ENCODE measurements around the gene ROR1. TPM values are rescaled to one million over a fixed set of nuclear protein-coding genes. Genes with fewer than 3 reads are reported as not detected.

The ROR1 gene
- total and polyA plus RNA-seq, 4 experiments from 2014 or later: not detected

DNA sequence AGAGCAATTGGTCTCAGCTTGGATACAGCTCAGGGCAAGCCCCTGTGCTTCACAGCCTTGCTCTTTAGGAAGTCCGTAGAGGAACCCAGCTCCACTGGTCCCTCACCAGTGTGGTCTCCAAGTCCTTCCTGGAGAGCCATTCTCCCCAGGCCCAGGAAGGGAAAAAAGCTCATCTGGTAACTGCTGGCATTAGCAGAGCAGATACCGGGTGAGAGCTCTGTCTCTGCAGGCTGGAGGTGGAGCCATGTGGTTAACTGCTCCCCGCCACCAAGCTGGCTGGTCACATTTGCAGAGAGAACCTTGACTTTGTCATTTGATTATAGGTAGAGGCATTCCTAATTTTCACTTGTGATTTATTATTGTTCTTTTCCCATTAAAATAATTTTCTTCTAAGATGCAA lies 169.6 kb downstream of the ROR1 start:
- POLR2A ChIA-PET (ENCODE audit: partially characterized antibody): no interaction called here
- H3K27ac ChIP-seq (ENCODE audit: low read depth, low read length): no peak overlapping the region

DNA sequence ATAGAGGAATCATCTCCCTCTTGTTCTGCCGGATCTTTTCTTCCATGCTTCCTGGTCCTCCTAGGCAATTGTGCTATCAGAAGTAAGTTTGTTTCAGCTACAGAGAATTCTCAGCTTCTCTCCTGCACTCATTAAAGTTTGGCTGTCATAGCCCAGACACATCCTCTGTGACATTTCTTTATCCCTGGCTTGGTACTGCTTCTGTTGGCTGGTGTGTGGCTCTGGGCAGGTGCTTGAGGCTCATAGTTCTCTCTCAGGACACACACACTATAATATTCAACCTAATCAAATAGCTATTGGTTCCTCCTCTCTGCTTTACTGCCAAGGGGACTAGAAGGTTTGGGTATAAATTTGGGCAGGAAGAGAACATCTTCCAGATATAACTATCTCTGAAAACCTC lies 172.1 kb downstream of the ROR1 start:
- Histone ChIP-seq H3K27ac (ENCODE audit: low read depth, low read length) (no peak overlapping the region), H3K4me3 (ENCODE audit: low read length in 2 of 2) (no peak overlapping the region), H3K27me3 (ENCODE audit: insufficient read depth, low read length) (peaks cover 3% of the 10 kb centered on the region), H3K4me1 (ENCODE audit: insufficient read depth, low read length) (no peaks in the 10 kb centered on the region), H3K9me3 (ENCODE audit: control insufficient read depth in 1 of 2, low read length in 2 of 2) (no peaks in the 10 kb centered on the region), H3K36me3 (ENCODE audit: insufficient read depth, low read length) (no peaks in the 10 kb centered on the region)
- Mint-ChIP-seq H3K36me3 (no peaks in the 10 kb centered on the region), H3K27ac (no peak overlapping the region), H3K4me3 (no peak overlapping the region), H3K4me1 (no peaks in the 10 kb centered on the region), H3K27me3 (peaks cover 0 to 1% of the 10 kb centered on the region in 2 donors), H3K9me3 (no peaks in the 10 kb centered on the region)
- CTCF ChIA-PET (ENCODE audit: partially characterized antibody): no interaction called here
- intact Hi-C loops (cut with micrococcal nuclease): no loop called here
- no peak for DNase-seq
- POLR2A ChIA-PET (ENCODE audit: partially characterized antibody): no interaction called here

More for the DNA sequence above, 169.6 kb downstream of the ROR1 start:
- DNase-seq: no peak
- peaks cover 3% of the 10 kb centered on the region for H3K27me3 ChIP-seq (ENCODE audit: insufficient read depth, low read length)
- H3K27me3 Mint-ChIP-seq: peaks cover 0 to 4% of the 10 kb centered on the region in 2 donors
- no peak overlapping the region for H3K4me3 ChIP-seq (ENCODE audit: low read length in 2 of 2)
- no peak overlapping the region for H3K4me3 Mint-ChIP-seq
- no peaks in the 10 kb centered on the region for H3K4me1 ChIP-seq (ENCODE audit: insufficient read depth, low read length)
- H3K27ac Mint-ChIP-seq: no peak overlapping the region
- no peaks in the 10 kb centered on the region for H3K4me1 Mint-ChIP-seq
- CTCF ChIA-PET (ENCODE audit: partially characterized antibody): no interaction called here
- no peaks in the 10 kb centered on the region for H3K36me3 ChIP-seq (ENCODE audit: insufficient read depth, low read length)
- intact Hi-C loops (cut with micrococcal nuclease): no loop called here
- H3K36me3 Mint-ChIP-seq: no peaks in the 10 kb centered on the region
- H3K9me3 Mint-ChIP-seq: no peaks in the 10 kb centered on the region
- no peaks in the 10 kb centered on the region for H3K9me3 ChIP-seq (ENCODE audit: control insufficient read depth in 1 of 2, low read length in 2 of 2)

DNA sequence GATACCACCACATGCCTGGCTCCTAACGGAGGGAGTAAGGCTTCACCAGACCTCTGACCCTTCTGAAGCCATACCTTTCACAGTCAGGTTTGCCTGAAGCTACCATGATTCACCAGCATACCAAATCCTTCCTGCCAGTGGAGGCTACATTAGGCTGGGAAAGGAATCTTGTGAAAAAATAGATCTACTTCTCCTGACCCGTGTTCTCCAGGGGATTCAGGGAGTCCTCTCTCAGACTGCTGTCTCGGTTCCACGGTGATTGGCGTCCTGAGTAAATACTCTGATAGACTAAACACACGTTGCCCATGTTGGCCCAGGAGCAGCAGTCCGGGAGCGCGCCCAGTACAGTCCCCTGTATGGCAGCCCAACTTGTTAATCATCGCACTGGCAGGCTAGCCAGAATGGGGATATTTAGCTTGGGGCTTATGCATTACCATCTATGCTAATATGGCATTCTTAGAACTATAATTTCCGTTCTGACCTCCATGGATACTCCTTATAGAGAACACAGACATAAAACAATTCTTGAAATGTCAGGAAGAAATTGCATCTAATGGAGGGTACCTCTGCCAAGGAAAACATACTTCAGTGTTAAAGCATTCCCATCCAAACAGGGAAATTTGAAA lies 173.2 kb downstream of the ROR1 start:
- Histone ChIP-seq H3K27me3 (ENCODE audit: insufficient read depth, low read length) (peaks cover 3% of the 10 kb centered on the region), H3K27ac (ENCODE audit: low read depth, low read length) (no peak overlapping the region), H3K4me3 (ENCODE audit: low read length in 2 of 2) (no peak overlapping the region), H3K9me3 (ENCODE audit: control insufficient read depth in 1 of 2, low read length in 2 of 2) (no peaks in the 10 kb centered on the region), H3K4me1 (ENCODE audit: insufficient read depth, low read length) (no peaks in the 10 kb centered on the region), H3K36me3 (ENCODE audit: insufficient read depth, low read length) (no peaks in the 10 kb centered on the region)
- Mint-ChIP-seq H3K27me3 (peaks cover 2 to 7% of the 10 kb centered on the region in 2 donors), H3K36me3 (no peaks in the 10 kb centered on the region), H3K9me3 (no peaks in the 10 kb centered on the region), H3K4me3 (no peak overlapping the region), H3K4me1 (no peaks in the 10 kb centered on the region), H3K27ac (no peak overlapping the region)
- CTCF ChIA-PET (ENCODE audit: partially characterized antibody): no interaction called here
- POLR2A ChIA-PET (ENCODE audit: partially characterized antibody): no interaction called here
- intact Hi-C loops (cut with micrococcal nuclease): no loop called here
- no peak for DNase-seq

DNA sequence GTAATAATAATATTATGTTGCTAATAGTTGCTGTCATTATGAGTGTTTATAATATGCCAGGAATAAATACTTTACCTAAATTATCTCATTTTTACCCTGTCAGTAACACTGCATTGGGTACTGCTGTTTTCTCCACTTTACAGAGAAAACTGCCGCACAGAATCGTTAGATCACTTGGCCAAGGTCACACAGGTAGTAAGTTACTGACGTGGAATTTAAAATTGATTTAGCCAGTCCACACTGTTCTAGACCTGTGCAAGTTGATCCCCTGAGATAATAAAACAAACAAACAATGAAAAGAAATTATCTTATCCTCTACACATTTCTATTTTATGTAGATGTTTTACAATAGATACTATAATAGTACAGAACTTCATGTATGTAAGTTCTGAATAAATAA lies 174.1 kb downstream of the ROR1 start:
- Histone ChIP-seq H3K36me3 (ENCODE audit: insufficient read depth, low read length) (no peaks in the 10 kb centered on the region), H3K27me3 (ENCODE audit: insufficient read depth, low read length) (peaks cover 3% of the 10 kb centered on the region), H3K27ac (ENCODE audit: low read depth, low read length) (no peak overlapping the region), H3K9me3 (ENCODE audit: control insufficient read depth in 1 of 2, low read length in 2 of 2) (no peaks in the 10 kb centered on the region), H3K4me3 (ENCODE audit: low read length in 2 of 2) (no peak overlapping the region), H3K4me1 (ENCODE audit: insufficient read depth, low read length) (no peaks in the 10 kb centered on the region)
- CTCF ChIA-PET (ENCODE audit: partially characterized antibody): no interaction called here
- H3K4me1 Mint-ChIP-seq: no peaks in the 10 kb centered on the region
- intact Hi-C loops (cut with micrococcal nuclease): no loop called here
- no peak overlapping the region for H3K27ac Mint-ChIP-seq
- no peaks in the 10 kb centered on the region for H3K36me3 Mint-ChIP-seq
- DNase-seq: no peak
- peaks cover 4 to 10% of the 10 kb centered on the region in 2 donors for H3K27me3 Mint-ChIP-seq
- POLR2A ChIA-PET (ENCODE audit: partially characterized antibody): no interaction called here
- H3K4me3 Mint-ChIP-seq: no peak overlapping the region
- peaks cover 0 to 3% (median 0%) of the 10 kb centered on the region in 8 donors for H3K9me3 Mint-ChIP-seq

DNA sequence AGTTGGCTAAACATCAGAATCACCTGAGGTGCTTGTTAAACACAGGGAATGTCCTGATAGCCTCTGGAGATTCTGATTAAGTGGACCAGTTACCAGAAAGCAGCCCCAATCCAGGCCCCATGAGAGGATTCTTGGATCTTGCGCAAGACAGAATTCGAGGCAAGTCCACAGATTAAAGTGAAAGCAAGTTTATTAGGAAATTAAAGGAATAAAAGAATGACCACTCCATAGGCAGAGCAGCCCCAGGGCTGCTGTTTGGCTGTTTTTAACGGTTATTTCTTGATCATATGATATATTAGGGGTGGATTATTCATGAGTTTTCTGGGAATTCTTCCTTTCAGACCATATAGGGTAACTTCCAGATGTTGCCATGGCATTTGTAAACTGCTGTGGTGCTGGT lies 176.2 kb downstream of the ROR1 start:
- peaks cover 4 to 10% of the 10 kb centered on the region in 2 donors for H3K27me3 Mint-ChIP-seq
- intact Hi-C loops (cut with micrococcal nuclease): no loop called here
- CTCF ChIA-PET (ENCODE audit: partially characterized antibody): no interaction called here

DNA sequence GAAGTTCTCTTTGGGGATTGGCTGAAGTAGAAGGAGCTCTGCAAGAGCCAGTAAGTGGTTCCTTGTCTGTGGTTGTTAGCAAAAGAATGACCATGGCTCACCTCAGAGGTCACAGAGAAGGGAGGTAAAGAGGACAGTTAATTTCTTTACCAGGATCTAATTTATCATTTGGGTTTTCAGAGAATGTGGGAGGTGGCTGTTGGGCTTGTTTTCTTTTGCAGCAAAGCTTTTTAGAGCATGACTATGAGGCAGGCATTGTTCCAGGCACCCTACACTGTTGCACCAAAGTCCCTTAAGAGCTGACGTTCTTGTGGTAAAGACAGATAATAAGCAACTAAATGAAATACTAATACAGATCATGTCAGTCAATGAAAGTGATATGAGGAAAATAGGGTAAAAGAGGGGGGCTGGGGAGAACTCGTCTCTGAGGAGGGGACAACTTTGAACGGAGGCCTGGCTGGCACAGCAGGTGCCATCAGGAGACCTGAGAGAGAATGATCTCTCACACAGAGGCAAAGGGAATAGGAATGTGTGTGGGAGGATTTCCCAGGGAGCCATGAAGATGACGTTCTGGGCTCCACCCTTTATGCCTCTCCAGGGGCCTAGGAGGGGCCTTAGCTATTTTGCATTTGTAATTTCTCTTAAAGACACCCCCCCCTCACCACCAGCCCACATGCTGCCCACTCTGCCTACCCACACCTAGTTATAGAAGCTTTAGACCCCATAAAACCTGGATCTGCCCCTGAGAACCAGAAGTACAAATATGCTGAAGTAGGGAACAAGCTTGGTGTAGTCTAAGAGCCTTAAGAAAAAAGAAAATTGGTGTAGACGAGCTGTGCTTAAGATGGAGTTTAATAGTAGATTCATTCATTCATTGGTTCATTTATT lies 177.5 kb downstream of the ROR1 start:
- no peaks in the 10 kb centered on the region for H3K27me3 ChIP-seq (ENCODE audit: insufficient read depth, low read length)
- H3K4me3 ChIP-seq (ENCODE audit: low read length in 2 of 2): no peak overlapping the region
- no peak for DNase-seq
- Mint-ChIP-seq H3K27me3 (peaks cover 4 to 13% of the 10 kb centered on the region in 2 donors), H3K4me1 (no peaks in the 10 kb centered on the region), H3K27ac (no peak overlapping the region), H3K36me3 (no peaks in the 10 kb centered on the region), H3K9me3 (peaks cover 0 to 14% (median 8%) of the 10 kb centered on the region in 8 donors), H3K4me3 (no peak overlapping the region)
- ChIA-PET CTCF (ENCODE audit: partially characterized antibody) (interaction anchor here (1.2 kb wide), 1 partner anchor 11 kb away, joined by 3 read pairs; no protein-coding TSS in a partner anchor), POLR2A (ENCODE audit: partially characterized antibody) (no interaction called here)
- H3K36me3 ChIP-seq (ENCODE audit: insufficient read depth, low read length): no peaks in the 10 kb centered on the region
- intact Hi-C loops (cut with micrococcal nuclease): no loop called here
- H3K9me3 ChIP-seq (ENCODE audit: control insufficient read depth in 1 of 2, low read length in 2 of 2): no peaks in the 10 kb centered on the region
- no peaks in the 10 kb centered on the region for H3K4me1 ChIP-seq (ENCODE audit: insufficient read depth, low read length)
- H3K27ac ChIP-seq (ENCODE audit: low read depth, low read length): no peak overlapping the region

More for the DNA sequence above, 176.2 kb downstream of the ROR1 start:
- H3K36me3 ChIP-seq (ENCODE audit: insufficient read depth, low read length): no peaks in the 10 kb centered on the region
- Mint-ChIP-seq H3K36me3 (no peaks in the 10 kb centered on the region), H3K9me3 (peaks cover 0 to 12% (median 6%) of the 10 kb centered on the region in 8 donors), H3K4me1 (no peaks in the 10 kb centered on the region), H3K27ac (no peak overlapping the region), H3K4me3 (no peak overlapping the region)
- H3K9me3 ChIP-seq (ENCODE audit: control insufficient read depth in 1 of 2, low read length in 2 of 2): no peaks in the 10 kb centered on the region
- H3K27ac ChIP-seq (ENCODE audit: low read depth, low read length): no peak overlapping the region
- H3K4me3 ChIP-seq (ENCODE audit: low read length in 2 of 2): no peak overlapping the region
- no peak for DNase-seq
- H3K4me1 ChIP-seq (ENCODE audit: insufficient read depth, low read length): no peaks in the 10 kb centered on the region
- POLR2A ChIA-PET (ENCODE audit: partially characterized antibody): no interaction called here
- H3K27me3 ChIP-seq (ENCODE audit: insufficient read depth, low read length): no peaks in the 10 kb centered on the region

DNA sequence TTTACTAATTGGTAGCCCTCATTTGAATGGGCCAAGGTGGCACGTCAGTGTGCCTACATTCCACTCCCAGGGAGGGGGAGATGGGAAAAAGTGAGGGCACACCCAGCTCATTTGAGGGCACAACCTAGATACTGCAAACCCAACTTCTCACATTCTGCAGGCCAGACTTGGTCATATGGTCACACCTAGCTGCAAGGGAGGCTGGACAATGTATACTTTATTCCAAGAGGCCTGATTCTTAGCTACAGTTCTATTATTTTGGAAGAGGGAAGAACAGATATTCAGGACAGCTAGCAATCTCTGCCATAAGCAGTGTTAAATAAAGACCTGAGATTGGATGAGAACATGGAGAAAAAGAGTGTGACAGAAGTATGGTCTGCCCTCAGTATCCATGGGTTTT lies 180.4 kb downstream of the ROR1 start:
- Histone ChIP-seq H3K27me3 (ENCODE audit: insufficient read depth, low read length) (no peaks in the 10 kb centered on the region), H3K4me1 (ENCODE audit: insufficient read depth, low read length) (no peaks in the 10 kb centered on the region), H3K9me3 (ENCODE audit: control insufficient read depth in 1 of 2, low read length in 2 of 2) (no peaks in the 10 kb centered on the region), H3K27ac (ENCODE audit: low read depth, low read length) (no peak overlapping the region), H3K4me3 (ENCODE audit: low read length in 2 of 2) (no peak overlapping the region), H3K36me3 (ENCODE audit: insufficient read depth, low read length) (no peaks in the 10 kb centered on the region)
- intact Hi-C loops (cut with micrococcal nuclease): no loop called here
- H3K4me3 Mint-ChIP-seq: no peak overlapping the region
- H3K9me3 Mint-ChIP-seq: peaks cover 0 to 23% (median 11%) of the 10 kb centered on the region in 8 donors
- no peak overlapping the region for H3K27ac Mint-ChIP-seq
- peaks cover 4 to 13% of the 10 kb centered on the region in 2 donors for H3K27me3 Mint-ChIP-seq
- POLR2A ChIA-PET (ENCODE audit: partially characterized antibody): no interaction called here
- no peaks in the 10 kb centered on the region for H3K4me1 Mint-ChIP-seq
- H3K36me3 Mint-ChIP-seq: no peaks in the 10 kb centered on the region
- CTCF ChIA-PET (ENCODE audit: partially characterized antibody): no interaction called here
- DNase-seq: no peak

Data from CD4-positive, alpha-beta memory T cell (primary cell).